ENCODE results near the gene IQGAP2.
"Not testable (repeated sequence)": the region's sequence is repeated elsewhere in the genome, so short reads cannot be mapped to it uniquely, and the experiment has no call there.

IQGAP2 gene

DNA sequence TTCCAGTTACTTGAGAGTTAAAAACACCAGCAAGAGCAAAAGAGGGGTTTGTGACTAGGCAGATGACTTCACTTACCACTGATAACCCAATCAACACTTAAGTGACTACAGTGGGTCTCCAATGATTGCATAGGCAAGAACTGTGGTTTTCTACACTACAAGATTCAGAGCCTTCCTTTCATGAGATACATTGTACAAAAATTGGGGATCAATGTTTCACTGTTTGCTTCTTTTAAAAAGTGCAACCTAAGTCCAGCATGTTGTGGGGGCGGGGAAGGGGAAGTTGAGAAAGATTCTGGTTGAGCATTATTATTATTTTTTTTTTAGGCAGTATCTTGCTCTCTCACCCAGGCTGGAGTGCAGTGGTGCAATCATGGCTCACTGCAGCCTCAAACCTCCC lies 3.6 kb downstream of the IQGAP2 start:
- in situ Hi-C loops (cut with MboI; ENCODE audit: low pct_unique_long_range_greater_than_20kb, low sequenced_read_pairs): no loop called here
- peak; percentile 41 for DNase-seq

DNA sequence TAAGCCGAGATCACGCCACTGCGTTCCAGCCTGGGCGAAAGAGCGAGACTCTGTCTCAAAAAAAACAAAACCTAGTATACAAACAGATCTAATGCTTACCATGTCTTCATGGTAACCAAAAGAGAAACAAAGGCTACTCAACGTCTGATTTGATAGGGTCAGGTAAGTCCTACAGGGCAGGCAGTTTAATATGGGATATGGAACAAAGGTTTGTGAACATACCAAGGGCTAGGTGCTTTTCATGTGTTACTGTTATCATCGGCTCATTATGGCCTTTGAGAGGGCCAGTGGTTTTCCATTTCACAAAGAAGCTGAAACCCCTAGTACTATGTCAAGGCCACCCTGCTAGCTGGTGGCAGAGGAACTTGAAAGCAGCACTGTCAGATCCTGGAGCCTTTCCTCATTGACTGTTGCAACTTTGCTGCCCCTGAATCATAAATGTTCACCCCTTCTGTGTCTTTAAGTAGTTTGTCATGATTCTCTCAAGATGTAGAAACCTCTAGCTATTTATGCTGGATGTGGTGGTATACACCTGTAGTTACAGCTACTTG lies 5.1 kb downstream of the IQGAP2 start:
- in situ Hi-C loops (cut with MboI; ENCODE audit: low pct_unique_long_range_greater_than_20kb, low sequenced_read_pairs): no loop called here
- DNase-seq: no peak

DNA sequence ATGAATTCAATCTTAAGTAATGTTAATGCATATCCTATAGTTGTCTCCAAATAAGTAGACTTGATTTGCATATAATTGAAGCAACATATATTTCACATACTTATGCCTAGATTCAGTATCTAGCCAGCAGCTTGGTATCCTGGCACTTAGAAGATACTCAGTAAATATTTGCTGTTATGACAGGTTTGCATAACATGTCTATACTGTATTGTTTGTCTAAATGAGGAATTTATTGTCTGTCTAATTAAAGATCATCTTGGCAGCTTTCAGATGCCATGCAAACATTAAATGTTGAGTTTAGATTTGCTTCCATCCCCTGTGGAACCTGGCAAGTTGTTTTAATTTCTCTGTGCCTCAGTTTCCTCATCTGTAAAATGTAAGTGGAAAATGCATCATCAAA lies 9.4 kb downstream of the IQGAP2 start:
- DNase-seq: no peak

DNA sequence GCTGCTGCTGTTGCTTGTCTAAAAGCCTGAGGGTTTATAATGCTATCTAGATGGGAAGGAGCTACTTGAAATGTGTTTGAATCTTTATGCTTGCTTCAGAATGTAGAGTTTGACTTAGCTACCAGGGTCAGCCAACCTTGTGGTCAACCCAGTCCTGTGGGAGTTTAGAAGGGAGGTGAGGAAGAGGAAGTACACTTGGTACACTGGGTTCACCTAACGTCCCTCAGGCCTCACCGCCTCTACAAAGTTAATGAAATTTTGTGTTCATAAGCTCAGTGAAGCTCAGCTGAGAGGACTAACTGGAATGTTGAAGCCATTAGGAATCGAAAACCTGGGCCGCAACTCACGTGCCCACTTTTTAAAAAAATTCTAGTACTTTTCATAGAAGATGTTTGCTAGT lies 10.7 kb downstream of the IQGAP2 start:
- in situ Hi-C loops (cut with MboI; ENCODE audit: low pct_unique_long_range_greater_than_20kb, low sequenced_read_pairs): no loop called here
- DNase-seq: peak; percentile 64

More for the DNA sequence above, 9.4 kb downstream of the IQGAP2 start:
- in situ Hi-C loops (cut with MboI; ENCODE audit: low pct_unique_long_range_greater_than_20kb, low sequenced_read_pairs): no loop called here

DNA sequence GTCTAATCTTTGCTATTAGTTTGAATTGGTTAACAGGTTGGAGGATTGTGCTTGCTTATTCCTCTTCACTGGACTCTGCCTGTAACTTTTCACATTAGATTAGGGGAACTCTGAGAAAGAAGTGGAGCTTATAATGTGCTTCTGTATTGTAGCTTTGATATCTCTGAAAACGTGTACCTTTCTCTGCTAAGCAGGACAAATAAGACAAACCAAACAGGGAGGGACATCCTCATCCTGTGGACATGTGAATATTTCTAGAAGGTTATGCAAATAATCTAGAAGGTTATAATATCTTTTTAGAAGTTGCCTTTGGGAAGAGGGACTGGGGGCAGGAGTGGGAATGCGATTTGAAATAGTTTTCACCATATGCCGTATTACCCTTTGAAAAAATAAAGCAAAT lies 11.7 kb downstream of the IQGAP2 start:
- no peak for DNase-seq
- in situ Hi-C loops (cut with MboI; ENCODE audit: low pct_unique_long_range_greater_than_20kb, low sequenced_read_pairs): no loop called here

DNA sequence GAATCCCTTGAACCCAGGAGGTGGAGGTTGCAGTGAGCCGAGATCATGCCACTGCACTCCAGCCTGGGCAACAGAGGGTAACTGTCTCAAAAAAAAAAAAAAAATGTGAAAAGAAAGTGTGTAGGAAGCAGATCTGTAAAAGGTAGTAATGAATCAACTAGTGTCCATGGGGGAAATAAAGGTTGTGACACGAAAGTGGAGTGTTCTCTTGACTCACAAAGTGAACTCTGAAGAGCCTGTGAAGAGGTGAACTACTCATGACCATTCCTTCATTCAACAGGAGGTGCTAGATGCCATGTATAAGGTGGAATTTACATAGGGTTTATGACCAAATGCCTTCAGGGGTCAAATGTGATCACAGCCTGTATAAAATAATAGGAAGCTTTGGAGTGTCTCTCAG lies 12.8 kb downstream of the IQGAP2 start:
- no peak for DNase-seq
- in situ Hi-C loops (cut with MboI; ENCODE audit: low pct_unique_long_range_greater_than_20kb, low sequenced_read_pairs): no loop called here

DNA sequence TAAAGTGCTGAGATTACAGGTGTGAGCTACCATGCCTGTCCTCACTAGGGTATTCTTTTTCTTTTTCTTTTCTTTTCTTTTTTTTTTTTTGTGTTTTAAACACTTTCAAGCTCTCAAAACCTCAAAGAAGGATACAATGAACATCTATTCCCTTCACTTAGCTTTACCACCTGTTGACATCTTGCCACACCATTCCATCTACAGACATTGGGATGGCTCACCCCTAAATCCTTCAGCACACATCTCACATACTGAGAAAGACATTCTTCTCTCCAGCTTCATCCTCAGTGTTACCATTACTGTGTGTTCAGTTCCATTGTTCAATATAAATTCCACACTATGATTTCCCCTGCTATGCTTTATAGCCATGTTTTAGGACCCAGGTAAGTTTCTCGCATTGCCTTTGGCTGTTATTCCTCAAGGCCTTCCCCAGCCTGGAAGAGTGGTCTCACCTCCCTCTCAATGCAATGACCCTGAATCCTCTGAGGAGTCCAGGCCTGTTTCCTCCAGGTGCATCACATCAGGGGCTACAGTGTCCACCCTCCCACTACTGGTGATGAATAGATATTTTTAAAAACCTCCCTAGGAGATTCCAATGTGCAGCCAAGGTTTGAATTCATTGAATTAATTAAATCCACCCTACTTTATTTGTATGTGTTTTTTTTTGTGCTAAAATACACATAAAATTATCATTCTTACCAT lies 16.7 kb downstream of the IQGAP2 start:
- no peak for DNase-seq
- in situ Hi-C loops (cut with MboI; ENCODE audit: low pct_unique_long_range_greater_than_20kb, low sequenced_read_pairs): no loop called here

DNA sequence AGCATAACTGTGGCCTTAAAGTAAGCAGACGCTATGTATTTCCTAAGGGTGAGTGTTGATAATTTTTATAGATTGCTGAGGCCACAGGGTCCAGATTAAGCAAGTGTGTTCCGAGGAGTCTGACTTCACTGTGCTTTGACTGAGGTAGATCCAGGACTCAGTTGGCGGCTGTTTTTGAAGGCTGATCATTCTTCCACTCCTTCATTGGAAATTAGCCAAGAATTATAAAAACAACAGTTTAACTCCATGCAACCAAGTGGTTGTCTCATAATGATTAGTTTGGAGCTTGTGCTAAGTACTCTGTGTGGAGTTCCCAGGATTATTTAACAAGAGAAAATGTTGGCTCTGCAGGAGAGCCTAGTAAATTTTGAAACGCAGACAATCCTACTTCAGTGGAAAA lies 19.1 kb downstream of the IQGAP2 start:
- in situ Hi-C loops (cut with MboI; ENCODE audit: low pct_unique_long_range_greater_than_20kb, low sequenced_read_pairs): no loop called here
- DNase-seq: no peak

DNA sequence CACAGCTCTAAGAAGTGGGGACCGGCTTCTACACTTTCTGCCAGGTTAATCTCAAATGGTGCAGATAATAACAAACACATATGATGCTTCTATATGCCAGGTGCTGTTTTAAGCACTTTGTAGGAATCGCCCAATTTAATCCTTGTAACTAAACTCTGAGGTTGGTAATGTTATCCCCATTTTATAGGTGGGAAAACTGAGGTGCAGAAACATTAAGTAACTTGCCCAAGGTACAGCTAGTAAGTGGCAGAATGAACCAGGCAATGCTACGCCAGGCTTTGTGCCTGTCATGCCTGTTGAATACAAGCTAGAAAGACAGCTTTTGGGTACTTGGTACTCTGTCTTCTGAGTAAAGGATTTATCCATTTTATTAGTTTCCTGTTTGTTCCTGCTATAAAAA lies 19.7 kb downstream of the IQGAP2 start:
- in situ Hi-C loops (cut with MboI; ENCODE audit: low pct_unique_long_range_greater_than_20kb, low sequenced_read_pairs): no loop called here
- no peak for DNase-seq

DNA sequence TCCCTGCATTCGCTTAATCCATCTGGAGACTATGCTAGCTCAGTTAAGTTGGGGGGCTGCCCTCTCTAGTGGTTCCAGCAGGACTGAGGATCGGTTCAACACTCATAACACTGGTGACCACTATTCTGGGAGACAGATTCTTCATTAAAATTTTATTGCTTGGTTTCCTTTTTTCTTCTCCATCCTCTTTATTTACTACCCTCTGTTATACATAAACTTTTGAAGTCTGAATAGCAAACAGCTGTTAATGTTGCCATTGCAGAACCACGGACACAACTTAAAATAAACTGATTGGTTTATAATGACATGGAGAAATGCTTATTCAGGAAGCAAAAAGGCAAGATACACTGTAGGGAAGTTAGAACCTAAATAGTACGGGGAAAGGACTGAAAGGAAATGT lies 22.1 kb downstream of the IQGAP2 start:
- in situ Hi-C loops (cut with MboI; ENCODE audit: low pct_unique_long_range_greater_than_20kb, low sequenced_read_pairs): no loop called here
- no peak for DNase-seq

DNA sequence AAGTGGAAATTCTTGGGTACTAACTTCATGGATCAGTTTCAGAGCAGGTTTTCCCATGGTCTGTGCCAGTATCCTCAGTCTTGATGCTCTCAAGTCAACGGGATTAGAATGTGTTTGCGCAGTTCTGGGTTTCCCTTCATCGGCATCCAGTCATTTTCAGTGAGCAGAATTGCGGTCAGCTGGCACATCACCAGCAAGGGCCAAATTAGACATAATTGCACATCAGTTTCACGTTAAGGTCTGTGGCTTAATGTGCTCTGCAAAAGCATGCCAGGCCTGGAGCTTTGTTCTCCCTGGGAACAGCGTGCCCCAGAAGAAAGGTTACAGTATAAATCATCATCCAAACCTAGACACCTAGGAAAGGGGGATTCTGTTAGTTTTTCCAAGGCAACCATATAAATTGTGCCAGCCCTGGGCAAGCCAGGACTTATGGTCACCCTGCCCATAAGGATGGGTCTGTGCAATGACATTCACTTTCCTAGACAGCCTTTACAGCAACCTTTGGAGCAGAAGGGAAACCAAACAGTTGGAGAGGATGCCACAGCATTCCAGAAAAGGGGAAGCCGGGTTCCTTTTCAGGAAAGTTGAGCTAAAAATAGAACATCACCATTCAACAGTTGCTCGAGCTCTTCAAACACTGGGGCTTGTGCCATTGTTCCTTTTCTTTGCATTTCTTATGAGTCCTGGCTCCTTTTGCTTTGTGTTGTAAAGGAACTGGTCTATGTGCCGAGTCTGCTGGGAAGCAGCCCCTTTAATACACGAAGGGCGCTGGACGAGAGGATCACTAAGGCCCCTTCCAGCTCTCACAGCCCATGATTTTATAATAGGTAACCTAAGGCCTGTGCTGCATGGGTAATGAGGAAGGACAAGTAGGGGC lies 23.1 kb downstream of the IQGAP2 start:
- in situ Hi-C loops (cut with MboI; ENCODE audit: low pct_unique_long_range_greater_than_20kb, low sequenced_read_pairs): no loop called here
- no peak for DNase-seq

DNA sequence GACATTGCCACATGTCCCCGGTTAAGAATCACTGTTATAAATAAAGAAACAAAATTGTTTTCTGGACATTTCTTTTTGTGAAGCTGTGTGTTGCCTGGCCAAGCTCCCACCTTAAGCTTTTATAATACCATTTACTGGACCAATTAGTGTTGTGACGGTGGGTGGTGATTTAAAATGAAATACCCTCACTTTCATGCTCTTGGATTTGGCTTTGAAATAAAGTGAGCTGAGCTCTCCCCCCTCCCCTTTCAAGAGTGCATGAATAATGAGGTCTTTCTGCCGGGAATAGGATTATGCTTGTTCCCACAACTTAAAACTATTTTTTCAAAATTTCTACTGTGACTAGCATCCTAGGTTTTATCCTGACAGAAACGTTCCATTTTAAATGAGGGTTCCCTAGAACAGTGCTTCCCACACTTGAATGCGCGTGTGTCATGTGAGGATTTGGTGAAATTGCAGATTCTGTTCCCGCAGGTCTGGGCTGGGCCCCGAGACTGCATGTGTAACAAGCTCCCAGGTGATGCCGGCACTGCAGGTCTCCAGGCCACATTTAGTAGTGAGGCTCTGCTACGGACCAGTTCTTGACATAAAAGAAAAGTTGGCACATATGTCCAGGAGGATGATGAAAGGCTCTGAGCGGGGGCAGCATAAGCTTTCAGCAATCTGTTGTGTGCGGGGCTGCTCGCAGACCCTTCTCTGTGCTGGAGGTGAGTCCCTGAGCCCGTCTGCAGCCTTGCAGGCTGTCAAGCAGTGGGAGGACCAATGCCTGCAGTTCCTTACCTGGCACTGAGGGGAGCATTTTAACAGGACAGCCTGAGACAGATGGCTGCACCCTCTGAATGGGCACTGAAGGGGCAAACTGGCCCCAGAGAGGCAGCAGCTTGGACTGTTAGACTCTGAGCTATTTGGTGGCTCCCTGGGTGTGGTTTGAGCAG lies 24.4 kb downstream of the IQGAP2 start:
- in situ Hi-C loops (cut with MboI; ENCODE audit: low pct_unique_long_range_greater_than_20kb, low sequenced_read_pairs): no loop called here
- DNase-seq: no peak

DNA sequence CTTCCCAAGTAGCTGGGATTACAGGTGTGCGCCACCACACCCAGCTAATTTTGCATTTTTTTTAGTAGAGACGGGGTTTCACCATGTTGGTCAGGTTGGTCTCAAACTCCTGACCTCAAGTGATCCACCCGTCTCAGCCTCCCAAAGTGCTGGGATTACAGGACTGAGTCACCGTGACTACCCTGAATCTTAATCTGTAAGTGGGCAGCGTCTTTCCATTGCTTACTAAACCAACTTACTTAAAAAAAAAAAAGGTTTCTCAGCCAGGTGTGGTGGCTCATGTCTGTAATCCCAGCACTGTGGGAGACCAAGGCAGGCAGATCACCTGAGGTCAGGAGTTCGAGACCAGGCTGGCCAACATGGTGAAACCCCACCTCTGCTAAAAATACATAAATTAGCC lies 25.5 kb downstream of the IQGAP2 start:
- DNase-seq; in situ Hi-C loops (cut with MboI; ENCODE audit: low pct_unique_long_range_greater_than_20kb, low sequenced_read_pairs): not testable (repeated sequence)

DNA sequence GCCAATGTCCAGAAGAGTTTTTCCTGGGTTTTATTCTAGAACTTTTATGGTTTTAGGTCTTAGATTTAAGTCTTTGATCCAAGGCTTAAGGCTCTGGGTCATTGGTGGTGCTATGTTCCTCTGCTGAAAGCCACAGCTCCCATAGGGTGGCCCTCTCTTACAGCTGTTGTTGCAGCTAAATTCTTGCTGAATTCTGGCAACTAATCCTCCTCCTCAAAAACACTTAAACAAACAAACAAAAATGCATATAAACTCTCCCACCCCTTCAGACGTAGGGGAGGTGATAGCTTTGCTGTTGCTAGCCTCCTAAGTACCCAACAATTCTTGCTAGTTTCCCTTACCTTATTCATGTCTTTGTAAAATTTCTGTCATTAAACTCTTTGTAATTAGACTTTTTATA lies 30.2 kb downstream of the IQGAP2 start:
- no peak for DNase-seq
- in situ Hi-C loops (cut with MboI; ENCODE audit: low pct_unique_long_range_greater_than_20kb, low sequenced_read_pairs): no loop called here

DNA sequence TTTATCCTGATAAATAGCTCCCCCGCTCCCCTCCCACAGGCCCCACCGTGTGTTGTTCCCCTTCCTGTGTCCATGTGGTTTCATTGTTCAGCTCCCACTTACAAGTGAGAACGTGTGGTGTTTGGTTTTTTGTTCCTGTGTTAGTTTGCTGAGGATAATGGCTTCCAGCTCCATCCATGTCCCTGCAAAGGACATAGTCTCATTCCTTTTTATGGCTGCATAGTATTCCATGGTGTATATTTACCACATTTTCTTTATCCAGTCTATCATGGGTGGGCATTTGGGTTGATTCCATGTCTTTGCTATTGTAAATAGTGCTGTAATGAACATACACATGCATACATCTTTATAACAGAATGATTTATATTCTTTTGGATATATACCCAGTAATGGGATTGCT lies 34.4 kb downstream of the IQGAP2 start:
- in situ Hi-C loops (cut with MboI; ENCODE audit: low pct_unique_long_range_greater_than_20kb, low sequenced_read_pairs); DNase-seq: not testable (repeated sequence)

DNA sequence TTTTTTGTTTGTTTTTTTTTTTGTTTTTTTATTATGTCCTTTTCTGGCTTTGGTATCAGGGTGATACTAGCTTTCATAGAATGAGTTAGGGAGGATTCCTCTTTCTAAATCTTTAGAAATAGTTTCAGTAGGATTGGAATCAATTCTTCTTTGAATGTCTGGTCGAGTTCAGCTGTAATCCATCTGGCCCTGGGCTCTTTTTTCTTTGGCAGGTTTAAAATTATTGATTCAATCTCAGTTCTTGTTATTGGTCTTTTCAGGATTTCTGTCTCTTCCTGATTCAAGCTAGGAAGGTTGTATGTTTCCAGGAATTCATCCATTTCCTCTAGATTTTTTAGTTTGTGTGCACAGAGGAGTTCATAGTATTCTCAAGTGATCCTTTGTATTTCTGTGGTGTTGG lies 34.9 kb downstream of the IQGAP2 start:
- in situ Hi-C loops (cut with MboI; ENCODE audit: low pct_unique_long_range_greater_than_20kb, low sequenced_read_pairs): no loop called here
- no peak for DNase-seq

DNA sequence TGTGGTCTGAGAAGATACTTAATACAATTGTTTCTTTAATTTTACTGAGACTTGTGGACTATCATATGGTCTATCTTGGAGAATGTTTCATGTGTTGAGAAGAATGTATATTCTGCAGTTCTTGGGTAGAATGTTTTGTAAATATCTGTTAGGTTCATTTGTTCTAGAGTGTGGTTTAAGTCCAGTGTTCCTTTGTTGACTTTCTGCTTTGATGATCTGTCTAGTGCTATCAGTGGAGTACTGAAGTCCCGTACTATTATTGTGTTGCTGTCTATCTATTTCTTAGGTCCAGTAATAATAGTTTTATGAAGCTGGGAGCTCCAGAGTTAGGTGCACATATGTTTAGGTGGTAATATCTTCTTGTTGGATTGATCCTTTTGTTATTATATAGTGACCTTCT lies 36.1 kb downstream of the IQGAP2 start:
- in situ Hi-C loops (cut with MboI; ENCODE audit: low pct_unique_long_range_greater_than_20kb, low sequenced_read_pairs): no loop called here
- DNase-seq: no peak

DNA sequence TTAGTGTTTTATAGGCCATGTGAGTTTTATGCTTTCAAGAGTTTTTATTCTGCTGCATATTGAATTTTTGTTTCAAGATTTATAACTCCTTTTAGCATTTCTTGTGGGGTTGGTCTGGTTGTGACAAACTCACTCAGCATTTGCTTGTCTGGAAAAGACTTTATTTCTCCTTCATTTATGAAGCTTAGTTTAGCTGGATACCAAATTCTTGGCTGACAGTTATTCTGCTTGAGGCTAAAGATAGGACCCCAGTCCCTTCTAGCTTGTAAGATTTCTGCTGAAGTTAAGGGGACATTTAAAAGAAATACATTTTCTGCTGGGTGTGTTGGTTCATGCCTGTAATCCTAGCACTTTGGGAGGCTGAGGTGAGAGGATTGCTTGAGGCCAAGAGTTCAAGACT lies 36.8 kb downstream of the IQGAP2 start:
- in situ Hi-C loops (cut with MboI; ENCODE audit: low pct_unique_long_range_greater_than_20kb, low sequenced_read_pairs): no loop called here
- no peak for DNase-seq

DNA sequence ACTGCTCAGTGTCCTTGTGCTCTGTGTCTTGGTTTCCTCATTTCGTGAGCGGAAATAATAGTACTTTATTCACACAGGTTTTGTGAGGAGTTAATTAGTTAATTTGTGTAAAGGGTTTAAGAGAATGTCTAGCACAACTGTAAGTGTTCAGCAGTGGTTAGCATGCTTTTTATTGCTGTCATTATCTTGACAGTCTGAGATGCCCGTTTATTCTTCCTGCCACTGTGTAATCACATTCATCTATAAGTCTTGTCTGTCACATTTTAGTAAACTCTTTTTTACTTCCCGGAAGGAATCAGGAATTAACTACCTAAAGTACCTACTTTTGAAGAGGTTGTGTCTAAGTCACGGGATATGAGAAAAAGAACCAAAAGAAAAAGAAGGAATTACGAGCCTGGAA lies 38.0 kb downstream of the IQGAP2 start:
- DNase-seq: no peak
- in situ Hi-C loops (cut with MboI; ENCODE audit: low pct_unique_long_range_greater_than_20kb, low sequenced_read_pairs): no loop called here

Data from KBM-7 (cell line).